Endothelial cell of umbilical vein (primary cell): Measurements from ENCODE around the gene XKR3.

ENCODE experiments used
- EZH2 ChIP-seq: IDR thresholded peaks from 2 replicates; pipeline ENCODE4 v1.6.1; 2012; ENCODE audit warnings: borderline replicate concordance, low read depth, mild to moderate bottlenecking, moderate library complexity, low read length, inconsistent platforms; ENCODE audit not compliant: severe bottlenecking
- GATA2 ChIP-seq: IDR thresholded peaks from 2 replicates; pipeline ENCODE4 v1.7.0; 2011; ENCODE audit warnings: low read depth, mild to moderate bottlenecking, moderate library complexity, mixed read lengths, low read length; ENCODE audit not compliant: insufficient read length, insufficient read depth
- POLR2A ChIP-seq: IDR thresholded peaks from 2 replicates; pipeline ENCODE4 v1.6.1; 2012; ENCODE audit warnings: low read depth, mild to moderate bottlenecking, control low read depth, low read length
- POLR2AphosphoS5 ChIP-seq: IDR thresholded peaks from 2 replicates; pipeline ENCODE4 v1.6.1; 2012; ENCODE audit warnings: low read depth, mild to moderate bottlenecking, control low read depth, low read length, moderate library complexity; ENCODE audit not compliant: insufficient read depth
- TF ChIP-seq, protein P1 (sequence below), 2 donors: IDR thresholded peaks; 1 replicate in 1 of 2; 2 replicates in 1 of 2; pipeline ENCODE4 v1.5.1; 2011; ENCODE audit warnings: low read length in 2 of 2, mild to moderate bottlenecking in 2 of 2, moderate library complexity in 2 of 2, control low read depth in 1 of 2, inconsistent platforms in 1 of 2, low read depth in 1 of 2; ENCODE audit not compliant: insufficient read depth in 1 of 2; ENCODE audit errors: extremely low read depth in 1 of 2
- TF ChIP-seq, protein P2 (sequence below): IDR thresholded peaks from 2 replicates; pipeline ENCODE4 v1.6.1; 2011; ENCODE audit not compliant: insufficient read depth, insufficient read length

DNA sequence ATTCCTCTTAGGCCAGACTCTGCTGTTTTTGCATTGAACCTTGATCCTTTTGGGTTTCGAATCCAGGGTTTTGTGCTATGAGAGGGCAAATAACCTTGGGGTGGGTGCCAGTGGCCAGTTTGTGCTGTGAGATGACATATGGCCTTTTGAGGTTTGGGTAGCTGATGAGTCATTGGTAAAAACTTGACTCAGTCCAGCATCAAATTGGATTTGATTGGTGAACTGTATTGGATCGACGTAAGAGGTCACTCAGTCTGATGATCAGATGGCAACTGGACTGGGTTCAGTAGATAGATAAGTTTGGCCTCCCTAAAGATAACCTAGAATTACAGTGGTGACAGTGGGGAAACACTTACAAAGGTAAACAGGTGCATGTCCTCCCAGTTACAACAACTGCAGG, 41.0 kb upstream of the XKR3 start:
- TF ChIP-seq, protein P1, sequence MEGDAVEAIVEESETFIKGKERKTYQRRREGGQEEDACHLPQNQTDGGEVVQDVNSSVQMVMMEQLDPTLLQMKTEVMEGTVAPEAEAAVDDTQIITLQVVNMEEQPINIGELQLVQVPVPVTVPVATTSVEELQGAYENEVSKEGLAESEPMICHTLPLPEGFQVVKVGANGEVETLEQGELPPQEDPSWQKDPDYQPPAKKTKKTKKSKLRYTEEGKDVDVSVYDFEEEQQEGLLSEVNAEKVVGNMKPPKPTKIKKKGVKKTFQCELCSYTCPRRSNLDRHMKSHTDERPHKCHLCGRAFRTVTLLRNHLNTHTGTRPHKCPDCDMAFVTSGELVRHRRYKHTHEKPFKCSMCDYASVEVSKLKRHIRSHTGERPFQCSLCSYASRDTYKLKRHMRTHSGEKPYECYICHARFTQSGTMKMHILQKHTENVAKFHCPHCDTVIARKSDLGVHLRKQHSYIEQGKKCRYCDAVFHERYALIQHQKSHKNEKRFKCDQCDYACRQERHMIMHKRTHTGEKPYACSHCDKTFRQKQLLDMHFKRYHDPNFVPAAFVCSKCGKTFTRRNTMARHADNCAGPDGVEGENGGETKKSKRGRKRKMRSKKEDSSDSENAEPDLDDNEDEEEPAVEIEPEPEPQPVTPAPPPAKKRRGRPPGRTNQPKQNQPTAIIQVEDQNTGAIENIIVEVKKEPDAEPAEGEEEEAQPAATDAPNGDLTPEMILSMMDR (IDR thresholded peaks at IDR 0.05; ENCODE audit: extremely low read depth in 1 of 2, insufficient read depth in 1 of 2, low read depth in 1 of 2, low read length in 2 of 2) = no peak
- TF ChIP-seq GATA2 (no peak), POLR2AphosphoS5 (no peak), EZH2 (no peak), POLR2A (no peak)
- TF ChIP-seq, protein P2, sequence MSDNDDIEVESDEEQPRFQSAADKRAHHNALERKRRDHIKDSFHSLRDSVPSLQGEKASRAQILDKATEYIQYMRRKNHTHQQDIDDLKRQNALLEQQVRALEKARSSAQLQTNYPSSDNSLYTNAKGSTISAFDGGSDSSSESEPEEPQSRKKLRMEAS = no peak
